SK-N-SH treated with all-trans-retinoic acid at 6 μM for 48 hours (cell line): ENCODE data around the gene UBA52.

ENCODE experiments used
- ATAC-seq: fragments of 200-7000 bp; cut with Tn5 transposase; 3 replicates; pipeline ENCODE4 v1.9.1; 2020; ENCODE audit warnings: mild to moderate bottlenecking, moderate library complexity
- ARNTL ChIP-seq: fragments of 450-650 bp; formaldehyde crosslinking; IDR thresholded peaks from 2 replicates; pipeline ENCODE4 v1.5.0; 2020; ENCODE audit warnings: low read depth, mild to moderate bottlenecking, moderate library complexity, borderline replicate concordance
- CSDC2 ChIP-seq: fragments of 250-450 bp; sonication (Bioruptor Pico); IDR thresholded peaks from 2 replicates; pipeline ENCODE4 v1.5.0; 2020; ENCODE audit warnings: mild to moderate bottlenecking, moderate library complexity
- ESRRG ChIP-seq: fragments of 250-450 bp; sonication (Bioruptor Pico); IDR thresholded peaks from 2 replicates; pipeline ENCODE4 v1.6.1; 2021; ENCODE audit warnings: mild to moderate bottlenecking
- OSR1 ChIP-seq: fragments of 250-450 bp; sonication (Bioruptor Pico); IDR thresholded peaks from 2 replicates; pipeline ENCODE4 v1.8.0; 2022; ENCODE audit warnings: moderate library complexity, mild to moderate bottlenecking, inconsistent platforms
- PATZ1 ChIP-seq: fragments of 250-450 bp; sonication (Bioruptor Pico); IDR thresholded peaks from 2 replicates; pipeline ENCODE4 v1.8.0; 2020; ENCODE audit warnings: mild to moderate bottlenecking, moderate library complexity, borderline replicate concordance
- POU6F1 ChIP-seq: fragments of 250-450 bp; sonication (Bioruptor Pico); IDR thresholded peaks from 2 replicates; pipeline ENCODE4 v1.8.0; 2021; ENCODE audit warnings: low read depth, mild to moderate bottlenecking, moderate library complexity, borderline replicate concordance
- TCF4 ChIP-seq: fragments of 250-450 bp; sonication (Bioruptor Pico); IDR thresholded peaks from 2 replicates; pipeline ENCODE4 v1.8.0; 2021; ENCODE audit warnings: mild to moderate bottlenecking, moderate library complexity, borderline replicate concordance
- TOX ChIP-seq: fragments of 250-450 bp; sonication (Bioruptor Pico); IDR thresholded peaks from 2 replicates; pipeline ENCODE4 v1.8.0; 2021; ENCODE audit warnings: mild to moderate bottlenecking, moderate library complexity, borderline replicate concordance
- ZC3H10 ChIP-seq: fragments of 250-450 bp; sonication (Bioruptor Pico); IDR thresholded peaks from 2 replicates; pipeline ENCODE4 v1.5.1; 2021; ENCODE audit warnings: mild to moderate bottlenecking, moderate library complexity
- ZFP3 ChIP-seq: fragments of 250-450 bp; sonication (Bioruptor Pico); IDR thresholded peaks from 2 replicates; pipeline ENCODE4 v1.5.0; 2020; ENCODE audit warnings: mild to moderate bottlenecking, moderate library complexity
- ZFP30 ChIP-seq: fragments of 450-650 bp; formaldehyde crosslinking; IDR thresholded peaks from 2 replicates; pipeline ENCODE4 v1.5.0; 2022; ENCODE audit warnings: mild to moderate bottlenecking, moderate library complexity
- ZNF565 ChIP-seq: fragments of 450-650 bp; formaldehyde crosslinking; conservative IDR thresholded peaks from 2 replicates; pipeline ENCODE4 v1.5.0; 2020; ENCODE audit warnings: low read depth, mild to moderate bottlenecking, moderate library complexity
- TF ChIP-seq, protein P1 (sequence below): fragments of 250-450 bp; sonication (Bioruptor Pico); IDR thresholded peaks from 2 replicates; pipeline ENCODE4 v1.5.1; 2020; ENCODE audit warnings: low read depth, mild to moderate bottlenecking, moderate library complexity
- TF ChIP-seq, protein P2 (sequence below): fragments of 250-450 bp; sonication (Bioruptor Pico); IDR thresholded peaks from 2 replicates; pipeline ENCODE4 v1.5.1; 2021; ENCODE audit warnings: mild to moderate bottlenecking, moderate library complexity

The UBA52 gene

GRCh38 chr19:18588611-18589379 is 17.1 kb downstream of the UBA52 start, which contains the start of gene REX1BD:
REX1BD (plus strand) TSS chr19:18588798; CDS start chr19:18588802, 4 bp downstream.
- ATAC-seq: peak; percentile 79
- TF ChIP-seq OSR1 (CRISPR knock-in tag) (no peak), ESRRG (CRISPR knock-in tag) (peak; percentile 12; the same call in 1 of the 2 replicates), TOX (no peak), POU6F1 (CRISPR knock-in tag) (peak; percentile 33; the same call in 1 of the 2 replicates), ZFP3 (0 out of 2 replicates have a peak, but pooled peaks have one; percentile 66), PATZ1 (CRISPR knock-in tag) (peak; percentile 13; the same call in 1 of the 2 replicates)
- TF ChIP-seq, all 23 proteins: peak for 4

GRCh38 chr19:18589380-18590272 is 18.0 kb downstream of the UBA52 start:
- TF ChIP-seq ARNTL (CRISPR knock-in tag): no peak
- TF ChIP-seq, protein P1, sequence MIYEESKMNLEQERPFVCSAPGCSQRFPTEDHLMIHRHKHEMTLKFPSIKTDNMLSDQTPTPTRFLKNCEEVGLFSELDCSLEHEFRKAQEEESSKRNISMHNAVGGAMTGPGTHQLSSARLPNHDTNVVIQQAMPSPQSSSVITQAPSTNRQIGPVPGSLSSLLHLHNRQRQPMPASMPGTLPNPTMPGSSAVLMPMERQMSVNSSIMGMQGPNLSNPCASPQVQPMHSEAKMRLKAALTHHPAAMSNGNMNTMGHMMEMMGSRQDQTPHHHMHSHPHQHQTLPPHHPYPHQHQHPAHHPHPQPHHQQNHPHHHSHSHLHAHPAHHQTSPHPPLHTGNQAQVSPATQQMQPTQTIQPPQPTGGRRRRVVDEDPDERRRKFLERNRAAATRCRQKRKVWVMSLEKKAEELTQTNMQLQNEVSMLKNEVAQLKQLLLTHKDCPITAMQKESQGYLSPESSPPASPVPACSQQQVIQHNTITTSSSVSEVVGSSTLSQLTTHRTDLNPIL (CRISPR knock-in tag): no peak
- no peak for TF ChIP-seq POU6F1 (CRISPR knock-in tag)
- TF ChIP-seq PATZ1 (CRISPR knock-in tag): no peak
- TF ChIP-seq ZC3H10 (CRISPR knock-in tag): no peak
- TF ChIP-seq ESRRG (CRISPR knock-in tag): no peak
- no peak for TF ChIP-seq TCF4 (CRISPR knock-in tag)
- no peak for TF ChIP-seq ZNF565 (CRISPR knock-in tag)
- TF ChIP-seq ZFP30 (CRISPR knock-in tag): no peak
- no peak for TF ChIP-seq CSDC2 (CRISPR knock-in tag)
- TF ChIP-seq, protein P2, sequence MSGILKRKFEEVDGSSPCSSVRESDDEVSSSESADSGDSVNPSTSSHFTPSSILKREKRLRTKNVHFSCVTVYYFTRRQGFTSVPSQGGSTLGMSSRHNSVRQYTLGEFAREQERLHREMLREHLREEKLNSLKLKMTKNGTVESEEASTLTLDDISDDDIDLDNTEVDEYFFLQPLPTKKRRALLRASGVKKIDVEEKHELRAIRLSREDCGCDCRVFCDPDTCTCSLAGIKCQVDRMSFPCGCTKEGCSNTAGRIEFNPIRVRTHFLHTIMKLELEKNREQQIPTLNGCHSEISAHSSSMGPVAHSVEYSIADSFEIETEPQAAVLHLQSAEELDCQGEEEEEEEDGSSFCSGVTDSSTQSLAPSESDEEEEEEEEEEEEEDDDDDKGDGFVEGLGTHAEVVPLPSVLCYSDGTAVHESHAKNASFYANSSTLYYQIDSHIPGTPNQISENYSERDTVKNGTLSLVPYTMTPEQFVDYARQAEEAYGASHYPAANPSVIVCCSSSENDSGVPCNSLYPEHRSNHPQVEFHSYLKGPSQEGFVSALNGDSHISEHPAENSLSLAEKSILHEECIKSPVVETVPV (CRISPR knock-in tag): no peak
- peak; percentile 71 for ATAC-seq
